CD4-positive, alpha-beta T cell (primary cell): Measurements from ENCODE around the gene HLA-F. TPM values are rescaled to one million over a fixed set of nuclear protein-coding genes. Genes with fewer than 3 reads are reported as not detected.

ENCODE experiments used
- ATAC-seq: fragments of 200-7000 bp; cut with Tn5 transposase; one replicate; pipeline ENCODE4 v1.10.0; 2022; ENCODE audit warnings: mild to moderate bottlenecking; ENCODE audit not compliant: poor library complexity
- CTCF ChIA-PET: fragments of 350-600 bp; sonication (Branson Sonifier 250); formaldehyde crosslinking; loops from one replicate; lab custom pipeline; 2021; ENCODE audit warnings: antibody characterized with exemption, inconsistent platforms; lab: Charles Lee
- POLR2A ChIA-PET: fragments of 350-600 bp; sonication (Branson Sonifier 250); formaldehyde crosslinking; loops from one replicate; lab custom pipeline; 2021; ENCODE audit warnings: antibody characterized with exemption, inconsistent platforms; lab: Charles Lee
- DNase-seq, 14 experiments: peaks; one replicate each; pipeline ENCODE4 v3.0.0-alpha.2; 2013 to 2020; ENCODE audit warnings: mixed read lengths in 2 of 14
- H3K27ac ChIP-seq, 2 donors: one replicate each; pipeline versions ENCODE4 v1.5.1 to v1.7.0; 2013; ENCODE audit warnings: low read length in 2 of 2, low read depth in 1 of 2, mild to moderate bottlenecking in 1 of 2
- H3K27me3 ChIP-seq, 2 experiments: 1 replicate in 1 of 2; 2 replicates in 1 of 2; pipeline versions ENCODE4 v1.6.1 to v1.7.0; 2013; ENCODE audit warnings: low read length in 2 of 2, control low read depth in 1 of 2, mild to moderate bottlenecking in 1 of 2, moderate library complexity in 1 of 2; ENCODE audit not compliant: insufficient read depth in 2 of 2, control insufficient read depth in 1 of 2
- H3K36me3 ChIP-seq: one replicate; pipeline ENCODE4 v1.6.1; 2013; ENCODE audit warnings: low read length, control low read depth; ENCODE audit not compliant: insufficient read depth
- H3K4me1 ChIP-seq: one replicate; pipeline ENCODE4 v1.6.1; 2013; ENCODE audit warnings: low read length, control low read depth; ENCODE audit not compliant: insufficient read depth
- H3K4me3 ChIP-seq: one replicate; pipeline ENCODE4 v1.5.1; 2013; ENCODE audit warnings: mild to moderate bottlenecking, low read length, moderate library complexity
- H3K9me3 ChIP-seq, 2 experiments: 1 replicate in 1 of 2; 2 replicates in 1 of 2; pipeline versions ENCODE4 v1.6.1 to v1.7.0; 2013; ENCODE audit warnings: low read length in 2 of 2, mild to moderate bottlenecking in 2 of 2, control low read depth in 1 of 2, moderate library complexity in 1 of 2; ENCODE audit not compliant: control insufficient read depth in 1 of 2, insufficient read depth in 1 of 2
- H3K27ac Mint-ChIP-seq: one replicate; pipeline ENCODE4 v1.8.0; 2020; ENCODE audit warnings: mixed read lengths
- H3K27me3 Mint-ChIP-seq: one replicate; pipeline ENCODE4 v1.8.0; 2021; ENCODE audit warnings: mixed read lengths
- H3K36me3 Mint-ChIP-seq: one replicate; pipeline ENCODE4 v1.8.0; 2021; ENCODE audit warnings: low read depth, mixed read lengths
- H3K4me1 Mint-ChIP-seq: one replicate; pipeline ENCODE4 v1.8.0; 2021; ENCODE audit warnings: low read depth, mixed read lengths
- H3K4me3 Mint-ChIP-seq: one replicate; pipeline ENCODE4 v1.8.0; 2020; ENCODE audit warnings: mild to moderate bottlenecking, mixed read lengths
- H3K9me3 Mint-ChIP-seq: one replicate; pipeline ENCODE4 v1.8.0; 2020; ENCODE audit warnings: mixed read lengths
- CTCF ChIP-seq: fragments of 200-600 bp; IDR thresholded peaks from one replicate; pipeline ENCODE4 v1.8.0; 2022; ENCODE audit warnings: antibody characterized with exemption, mild to moderate bottlenecking
- intact Hi-C, 2 experiments: fragments of 100-400 bp; cut with DNase I in 1 of 2; cut with micrococcal nuclease in 1 of 2; formaldehyde crosslinking; loops; one replicate each; pipeline versions ENCODE4 v1.15.1 to v1.9.0; 2023 to 2025; cut with DNase I, micrococcal nuclease
- total RNA-seq, 174 experiments: library from RNA in 2 of 174; stranded (reverse) in 2 of 174; gene quantifications; one replicate each; pipeline ENCODE4 v1.2.3 and lab custom pipeline; 2021 to 2026

HLA-F gene
- total RNA-seq, 2 experiments from 2014 or later, result 560 TPM

GRCh38 chr6:29702519-29703103, 20.6 kb upstream of the HLA-F start:
- ChIA-PET POLR2A (interaction anchor here (0.7 kb wide), 1 partner anchor 25 kb away, joined by 4 read pairs; no protein-coding TSS in a partner anchor), CTCF (interaction anchor here (0.9 to 1.3 kb wide), 2 partner anchors 48 to 132 kb away, joined by 3 to 4 read pairs; no protein-coding TSS in a partner anchor)
- ATAC-seq (peak; percentile 73), DNase-seq (peak; percentile 47 to 88 (median 77))
- Mint-ChIP-seq H3K27ac (no peak overlapping the region), H3K4me1 (peaks cover 27% of the 10 kb centered on the region), H3K9me3 (no peaks in the 10 kb centered on the region), H3K4me3 (no peak overlapping the region), H3K36me3 (no peaks in the 10 kb centered on the region), H3K27me3 (peaks cover 41% of the 10 kb centered on the region)
- H3K4me1 ChIP-seq, result peaks cover 20% of the 10 kb centered on the region
- peaks cover 4 to 7% of the 10 kb centered on the region in 2 experiments for H3K27me3 ChIP-seq
- H3K36me3 ChIP-seq, result no peaks in the 10 kb centered on the region
- peak; percentile 75 for TF ChIP-seq CTCF
- intact Hi-C loops, result loop anchor here (1.0 to 10.0 kb wide), 4 partner anchors 35 to 312 kb away; no protein-coding TSS in a partner anchor
- H3K9me3 ChIP-seq, result peaks cover 0 to 3% of the 10 kb centered on the region in 2 experiments
- H3K4me3 ChIP-seq, result no peak overlapping the region
- no peak overlapping the region for H3K27ac ChIP-seq

- ATAC-seq (no peak), DNase-seq (peak in 4 of 14 experiments; percentile 29 to 70 (median 56))
- H3K36me3 ChIP-seq, result no peaks in the 10 kb centered on the region
- peaks cover 57% of the 10 kb centered on the region for H3K4me1 Mint-ChIP-seq
- POLR2A ChIA-PET, result interaction anchor here (0.7 to 1.3 kb wide), 5 partner anchors 17 to 396 kb away, joined by 3 to 5 read pairs (median 3); no protein-coding TSS in a partner anchor
- H3K9me3 Mint-ChIP-seq, result no peaks in the 10 kb centered on the region
- peaks cover 2 to 7% of the 10 kb centered on the region in 2 experiments for H3K27me3 ChIP-seq
- H3K36me3 Mint-ChIP-seq, result no peaks in the 10 kb centered on the region
- CTCF ChIA-PET, result interaction anchor here (0.8 to 1.7 kb wide), 7 partner anchors 17 to 129 kb away, joined by 3 to 7 read pairs (median 3); no protein-coding TSS in a partner anchor
- peak overlapping the region; percentile 83 for H3K27ac Mint-ChIP-seq
- no peak overlapping the region for H3K4me3 ChIP-seq
- peaks cover 49% of the 10 kb centered on the region for H3K4me1 ChIP-seq
- no peak overlapping the region for H3K27ac ChIP-seq
- peak; percentile 90 for TF ChIP-seq CTCF
- intact Hi-C loops, result loop anchor here (1.0 to 10.0 kb wide), 5 partner anchors 47 to 309 kb away; no protein-coding TSS in a partner anchor
- H3K4me3 Mint-ChIP-seq, result peak overlapping the region; percentile 63
- peaks cover 29% of the 10 kb centered on the region for H3K27me3 Mint-ChIP-seq
- peaks cover 0 to 3% of the 10 kb centered on the region in 2 experiments for H3K9me3 ChIP-seq
Observed at GRCh38 chr6:29705389-29706231, 17.6 kb upstream of the HLA-F start.
